SK-N-SH treated with all-trans-retinoic acid at 6 μM for 48 hours (cell line): ENCODE measurements around the gene STT3B.

ENCODE experiments used
- ARNTL ChIP-seq: fragments of 450-650 bp; formaldehyde crosslinking; IDR thresholded peaks from 2 replicates; pipeline ENCODE4 v1.5.0; 2020; ENCODE audit warnings: low read depth, mild to moderate bottlenecking, moderate library complexity, borderline replicate concordance
- BACH2 ChIP-seq: fragments of 250-450 bp; sonication (Bioruptor Pico); IDR thresholded peaks from 2 replicates; pipeline ENCODE4 v1.9.0; 2021; ENCODE audit warnings: mild to moderate bottlenecking, borderline replicate concordance
- ESRRG ChIP-seq: fragments of 250-450 bp; sonication (Bioruptor Pico); IDR thresholded peaks from 2 replicates; pipeline ENCODE4 v1.6.1; 2021; ENCODE audit warnings: mild to moderate bottlenecking
- ISL1 ChIP-seq: fragments of 250-450 bp; sonication (Bioruptor Pico); IDR thresholded peaks from 2 replicates; pipeline ENCODE4 v2.1.2; 2022; ENCODE audit warnings: mild to moderate bottlenecking, moderate library complexity
- RARB ChIP-seq: fragments of 250-450 bp; sonication (Bioruptor Pico); IDR thresholded peaks from 2 replicates; pipeline ENCODE4 v1.8.0; 2021; ENCODE audit warnings: mild to moderate bottlenecking, moderate library complexity
- SNAI2 ChIP-seq: fragments of 250-450 bp; sonication (Bioruptor Pico); IDR thresholded peaks from 2 replicates; pipeline ENCODE4 v1.5.0; 2020; ENCODE audit warnings: mild to moderate bottlenecking, moderate library complexity
- ZFP3 ChIP-seq: fragments of 250-450 bp; sonication (Bioruptor Pico); IDR thresholded peaks from 2 replicates; pipeline ENCODE4 v1.5.0; 2020; ENCODE audit warnings: mild to moderate bottlenecking, moderate library complexity
- ZFP30 ChIP-seq: fragments of 450-650 bp; formaldehyde crosslinking; IDR thresholded peaks from 2 replicates; pipeline ENCODE4 v1.5.0; 2022; ENCODE audit warnings: mild to moderate bottlenecking, moderate library complexity
- ZNF565 ChIP-seq: fragments of 450-650 bp; formaldehyde crosslinking; conservative IDR thresholded peaks from 2 replicates; pipeline ENCODE4 v1.5.0; 2020; ENCODE audit warnings: low read depth, mild to moderate bottlenecking, moderate library complexity
- TF ChIP-seq, protein P1 (sequence below): fragments of 250-450 bp; sonication (Bioruptor Pico); IDR thresholded peaks from 2 replicates; pipeline ENCODE4 v1.8.0; 2020; ENCODE audit warnings: mild to moderate bottlenecking, moderate library complexity, borderline replicate concordance
- TF ChIP-seq, protein P2 (sequence below): fragments of 250-450 bp; sonication (Bioruptor Pico); IDR thresholded peaks from 2 replicates; pipeline ENCODE4 v1.8.0; 2021; ENCODE audit warnings: low read depth, mild to moderate bottlenecking, moderate library complexity, borderline replicate concordance
- TF ChIP-seq, protein P3 (sequence below): fragments of 250-450 bp; sonication (Bioruptor Pico); IDR thresholded peaks from 2 replicates; pipeline ENCODE4 v1.5.1; 2021; ENCODE audit warnings: mild to moderate bottlenecking, moderate library complexity

DNA sequence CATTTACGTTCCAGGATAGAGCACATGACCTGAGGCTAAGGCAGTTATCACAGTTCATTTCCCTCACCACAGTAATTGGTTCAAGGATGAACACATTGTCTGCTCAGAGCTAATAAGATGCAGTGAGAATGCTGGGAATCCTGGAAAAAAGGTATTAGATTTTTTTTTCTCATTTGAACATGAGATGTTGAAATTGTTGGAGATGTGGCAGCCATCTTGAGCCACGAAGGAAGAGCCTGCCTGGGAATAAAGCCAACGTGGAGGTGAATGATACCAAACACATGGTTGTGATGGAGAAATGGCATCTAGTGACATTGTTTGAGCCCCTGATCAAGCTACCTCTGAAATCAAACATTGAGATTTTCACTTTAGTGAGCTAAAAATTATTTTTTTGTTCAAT is 16.0 kb upstream of the STT3B start:
- TF ChIP-seq RARB (CRISPR knock-in tag) (no peak), SNAI2 (CRISPR knock-in tag) (no peak), ZFP30 (no peak), ARNTL (no peak), ESRRG (CRISPR knock-in tag) (no peak), BACH2 (CRISPR knock-in tag) (no peak), ISL1 (CRISPR knock-in tag) (no peak), ZNF565 (no peak), ZFP3 (CRISPR knock-in tag) (no peak)
- TF ChIP-seq, protein P1, sequence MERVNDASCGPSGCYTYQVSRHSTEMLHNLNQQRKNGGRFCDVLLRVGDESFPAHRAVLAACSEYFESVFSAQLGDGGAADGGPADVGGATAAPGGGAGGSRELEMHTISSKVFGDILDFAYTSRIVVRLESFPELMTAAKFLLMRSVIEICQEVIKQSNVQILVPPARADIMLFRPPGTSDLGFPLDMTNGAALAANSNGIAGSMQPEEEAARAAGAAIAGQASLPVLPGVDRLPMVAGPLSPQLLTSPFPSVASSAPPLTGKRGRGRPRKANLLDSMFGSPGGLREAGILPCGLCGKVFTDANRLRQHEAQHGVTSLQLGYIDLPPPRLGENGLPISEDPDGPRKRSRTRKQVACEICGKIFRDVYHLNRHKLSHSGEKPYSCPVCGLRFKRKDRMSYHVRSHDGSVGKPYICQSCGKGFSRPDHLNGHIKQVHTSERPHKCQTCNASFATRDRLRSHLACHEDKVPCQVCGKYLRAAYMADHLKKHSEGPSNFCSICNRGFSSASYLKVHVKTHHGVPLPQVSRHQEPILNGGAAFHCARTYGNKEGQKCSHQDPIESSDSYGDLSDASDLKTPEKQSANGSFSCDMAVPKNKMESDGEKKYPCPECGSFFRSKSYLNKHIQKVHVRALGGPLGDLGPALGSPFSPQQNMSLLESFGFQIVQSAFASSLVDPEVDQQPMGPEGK (CRISPR knock-in tag): no peak
- TF ChIP-seq, protein P2, sequence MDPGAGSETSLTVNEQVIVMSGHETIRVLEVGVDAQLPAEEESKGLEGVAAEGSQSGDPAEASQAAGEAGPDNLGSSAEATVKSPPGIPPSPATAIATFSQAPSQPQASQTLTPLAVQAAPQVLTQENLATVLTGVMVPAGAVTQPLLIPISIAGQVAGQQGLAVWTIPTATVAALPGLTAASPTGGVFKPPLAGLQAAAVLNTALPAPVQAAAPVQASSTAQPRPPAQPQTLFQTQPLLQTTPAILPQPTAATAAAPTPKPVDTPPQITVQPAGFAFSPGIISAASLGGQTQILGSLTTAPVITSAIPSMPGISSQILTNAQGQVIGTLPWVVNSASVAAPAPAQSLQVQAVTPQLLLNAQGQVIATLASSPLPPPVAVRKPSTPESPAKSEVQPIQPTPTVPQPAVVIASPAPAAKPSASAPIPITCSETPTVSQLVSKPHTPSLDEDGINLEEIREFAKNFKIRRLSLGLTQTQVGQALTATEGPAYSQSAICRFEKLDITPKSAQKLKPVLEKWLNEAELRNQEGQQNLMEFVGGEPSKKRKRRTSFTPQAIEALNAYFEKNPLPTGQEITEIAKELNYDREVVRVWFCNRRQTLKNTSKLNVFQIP (CRISPR knock-in tag): no peak
- TF ChIP-seq, protein P3, sequence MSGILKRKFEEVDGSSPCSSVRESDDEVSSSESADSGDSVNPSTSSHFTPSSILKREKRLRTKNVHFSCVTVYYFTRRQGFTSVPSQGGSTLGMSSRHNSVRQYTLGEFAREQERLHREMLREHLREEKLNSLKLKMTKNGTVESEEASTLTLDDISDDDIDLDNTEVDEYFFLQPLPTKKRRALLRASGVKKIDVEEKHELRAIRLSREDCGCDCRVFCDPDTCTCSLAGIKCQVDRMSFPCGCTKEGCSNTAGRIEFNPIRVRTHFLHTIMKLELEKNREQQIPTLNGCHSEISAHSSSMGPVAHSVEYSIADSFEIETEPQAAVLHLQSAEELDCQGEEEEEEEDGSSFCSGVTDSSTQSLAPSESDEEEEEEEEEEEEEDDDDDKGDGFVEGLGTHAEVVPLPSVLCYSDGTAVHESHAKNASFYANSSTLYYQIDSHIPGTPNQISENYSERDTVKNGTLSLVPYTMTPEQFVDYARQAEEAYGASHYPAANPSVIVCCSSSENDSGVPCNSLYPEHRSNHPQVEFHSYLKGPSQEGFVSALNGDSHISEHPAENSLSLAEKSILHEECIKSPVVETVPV (CRISPR knock-in tag): no peak
